Hepatocyte (in vitro differentiated cells): ENCODE results near the gene VPS13D.

ENCODE experiments used
- EZH2 ChIP-seq: fragments of 200-600 bp; sonication (generic); IDR thresholded peaks from 2 replicates; pipeline ENCODE4 v1.6.1; 2016; ENCODE audit warnings: antibody characterized with exemption, mild to moderate bottlenecking, borderline replicate concordance
- EZH2phosphoT487 ChIP-seq: fragments of 200-600 bp; sonication (generic); IDR thresholded peaks from one replicate; pipeline ENCODE4 v1.6.1; 2018; ENCODE audit warnings: antibody characterized with exemption, mild to moderate bottlenecking, low read depth, moderate library complexity; ENCODE audit not compliant: unreplicated experiment, severe bottlenecking
- TF ChIP-seq, protein P1 (sequence below): fragments of 200-600 bp; sonication (generic); IDR thresholded peaks from 2 replicates; pipeline ENCODE4 v1.5.1; 2016; ENCODE audit warnings: antibody characterized with exemption, mild to moderate bottlenecking; ENCODE audit not compliant: poor library complexity

- TF ChIP-seq, protein P1, sequence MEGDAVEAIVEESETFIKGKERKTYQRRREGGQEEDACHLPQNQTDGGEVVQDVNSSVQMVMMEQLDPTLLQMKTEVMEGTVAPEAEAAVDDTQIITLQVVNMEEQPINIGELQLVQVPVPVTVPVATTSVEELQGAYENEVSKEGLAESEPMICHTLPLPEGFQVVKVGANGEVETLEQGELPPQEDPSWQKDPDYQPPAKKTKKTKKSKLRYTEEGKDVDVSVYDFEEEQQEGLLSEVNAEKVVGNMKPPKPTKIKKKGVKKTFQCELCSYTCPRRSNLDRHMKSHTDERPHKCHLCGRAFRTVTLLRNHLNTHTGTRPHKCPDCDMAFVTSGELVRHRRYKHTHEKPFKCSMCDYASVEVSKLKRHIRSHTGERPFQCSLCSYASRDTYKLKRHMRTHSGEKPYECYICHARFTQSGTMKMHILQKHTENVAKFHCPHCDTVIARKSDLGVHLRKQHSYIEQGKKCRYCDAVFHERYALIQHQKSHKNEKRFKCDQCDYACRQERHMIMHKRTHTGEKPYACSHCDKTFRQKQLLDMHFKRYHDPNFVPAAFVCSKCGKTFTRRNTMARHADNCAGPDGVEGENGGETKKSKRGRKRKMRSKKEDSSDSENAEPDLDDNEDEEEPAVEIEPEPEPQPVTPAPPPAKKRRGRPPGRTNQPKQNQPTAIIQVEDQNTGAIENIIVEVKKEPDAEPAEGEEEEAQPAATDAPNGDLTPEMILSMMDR, result no peak
- no peak for TF ChIP-seq EZH2phosphoT487
- no peak for TF ChIP-seq EZH2
These were observed 253.2 kb downstream of the VPS13D start for GRCh38 chr1:12482988-12483387.
